IPS-NIHi11 (cell line): Measurements from ENCODE around the gene LRRC38.

Source experiments
- DNase-seq: peaks from one replicate; pipeline ENCODE4 v3.0.0; 2012; ENCODE audit warnings: mixed read lengths, low spot score

Gene LRRC38

GRCh38 chr1:13516606-13517005 is 2.8 kb upstream of the LRRC38 start:
- DNase-seq = no peak

DNA sequence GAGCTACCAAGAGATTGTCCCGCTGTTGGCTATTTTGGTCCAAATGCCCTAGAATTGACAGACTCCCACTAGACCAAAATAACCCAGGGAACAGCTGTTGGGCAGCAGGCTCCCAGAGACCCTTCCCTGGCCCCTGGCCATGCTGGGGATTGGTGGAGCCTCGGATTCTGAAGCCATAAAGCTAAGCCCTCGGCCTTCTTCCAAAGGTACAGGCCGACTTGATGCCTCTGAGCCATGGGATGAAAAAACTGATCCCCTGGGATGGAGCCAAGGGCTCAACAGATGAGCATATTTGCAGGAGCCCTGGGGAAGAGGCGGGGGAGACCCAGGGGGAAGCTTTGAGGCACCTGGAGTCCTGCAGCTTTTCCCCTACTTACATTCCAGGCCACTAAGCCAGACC is 1.0 kb upstream of the LRRC38 start:
- no peak for DNase-seq

DNA sequence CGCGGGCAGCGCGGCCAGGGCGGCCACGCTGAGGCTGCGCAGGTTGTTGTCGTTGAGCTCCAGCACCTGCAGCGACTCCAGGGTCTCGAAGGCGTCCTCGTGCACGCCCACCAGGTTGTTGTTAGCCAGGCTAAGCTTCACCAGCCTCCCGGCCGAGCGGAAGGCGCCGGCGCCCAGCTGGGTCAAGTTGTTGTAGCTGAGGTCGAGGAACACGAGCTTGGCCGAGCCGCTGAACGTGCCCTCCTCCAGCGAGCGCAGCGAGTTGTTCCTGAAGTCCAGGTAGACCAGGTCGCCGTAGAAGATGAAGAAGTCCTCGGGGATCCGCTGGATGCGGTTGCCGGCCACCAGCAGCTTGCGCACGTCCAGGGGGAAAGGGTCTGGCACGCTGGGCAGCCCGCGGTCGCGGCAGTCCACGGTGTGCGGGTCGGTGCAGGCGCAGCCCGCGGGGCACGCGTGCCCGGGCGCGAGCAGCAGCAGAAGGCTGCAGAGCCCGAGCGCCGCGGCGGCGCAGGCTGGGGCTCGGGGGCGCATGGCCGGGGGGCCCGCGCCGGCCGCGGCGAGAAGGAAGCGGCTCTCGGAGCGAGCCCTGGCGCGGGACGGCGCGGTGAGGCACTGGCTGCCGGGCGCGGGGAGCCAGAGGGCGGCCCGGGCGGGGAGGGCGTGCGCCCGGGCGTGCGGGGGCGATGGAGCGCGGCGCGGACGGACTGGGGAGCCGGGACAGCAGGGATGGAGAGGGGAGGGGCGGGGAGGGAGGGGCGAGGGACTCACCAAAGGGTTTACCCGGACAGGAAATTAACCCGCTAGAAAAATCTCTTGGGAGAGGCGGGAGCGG is 524 bp downstream of the LRRC38 start:
- DNase-seq = peak; percentile 33

DNA sequence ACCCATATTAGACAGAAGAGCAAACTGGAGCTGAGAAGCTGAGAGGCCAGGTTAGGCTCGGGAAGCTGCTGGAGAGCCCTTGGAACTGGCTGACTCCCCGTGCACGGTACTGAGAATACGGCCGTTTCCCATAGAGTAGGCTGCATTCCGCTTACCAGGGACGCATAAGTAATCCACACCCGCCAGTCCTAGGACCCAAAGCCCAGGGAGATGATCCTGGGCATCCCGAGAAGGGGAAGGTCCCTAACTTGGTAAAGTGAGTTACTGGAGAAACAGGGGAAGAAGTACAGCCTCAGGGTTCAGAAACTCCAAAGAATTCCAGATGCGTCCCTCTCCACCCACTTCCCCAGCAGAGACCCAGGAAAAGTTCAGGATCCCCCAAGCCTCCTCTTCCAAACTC is 1.3 kb downstream of the LRRC38 start:
- no peak for DNase-seq

DNA sequence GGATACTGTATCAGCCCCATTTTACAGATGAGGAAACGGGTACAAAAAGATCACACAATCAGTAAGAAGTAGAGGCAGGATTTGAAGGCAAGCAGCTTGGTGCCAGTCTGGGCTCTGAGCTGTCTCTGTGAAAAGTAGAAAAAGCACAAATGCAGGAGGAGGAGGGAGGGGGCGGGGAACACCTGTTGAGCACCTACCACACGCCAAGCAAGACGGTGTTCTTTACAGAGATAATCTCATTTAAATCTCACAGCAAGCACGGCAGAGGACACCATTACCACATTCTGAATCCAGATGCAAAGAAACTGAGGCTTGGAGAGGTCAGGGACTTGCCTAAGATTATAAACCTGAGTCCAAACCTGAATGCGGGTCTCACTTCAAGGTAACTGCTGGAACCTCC is 3.3 kb downstream of the LRRC38 start:
- no peak for DNase-seq

GRCh38 chr1:13507075-13507474 is 6.7 kb downstream of the LRRC38 start:
- no peak for DNase-seq

DNA sequence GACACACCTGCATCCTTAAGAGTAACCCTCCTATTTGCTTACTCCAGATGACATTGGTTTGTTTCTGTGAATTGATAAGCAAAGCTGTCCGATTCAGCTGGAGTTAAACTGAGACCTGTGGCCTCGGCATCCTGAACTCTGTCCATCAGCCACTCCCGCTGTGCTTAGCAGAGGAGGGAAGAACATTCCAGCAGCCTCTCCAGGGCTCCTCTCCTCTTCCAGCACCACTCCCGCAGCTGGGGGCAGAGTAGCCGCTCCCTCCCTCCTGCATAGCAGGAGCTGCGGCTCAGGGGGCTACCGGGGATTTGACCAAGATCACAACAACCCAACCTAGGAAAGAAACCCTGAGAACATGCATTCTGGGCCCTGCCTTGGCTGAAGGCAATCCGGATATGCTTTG is 8.8 kb downstream of the LRRC38 start:
- DNase-seq = peak; percentile 41

DNA sequence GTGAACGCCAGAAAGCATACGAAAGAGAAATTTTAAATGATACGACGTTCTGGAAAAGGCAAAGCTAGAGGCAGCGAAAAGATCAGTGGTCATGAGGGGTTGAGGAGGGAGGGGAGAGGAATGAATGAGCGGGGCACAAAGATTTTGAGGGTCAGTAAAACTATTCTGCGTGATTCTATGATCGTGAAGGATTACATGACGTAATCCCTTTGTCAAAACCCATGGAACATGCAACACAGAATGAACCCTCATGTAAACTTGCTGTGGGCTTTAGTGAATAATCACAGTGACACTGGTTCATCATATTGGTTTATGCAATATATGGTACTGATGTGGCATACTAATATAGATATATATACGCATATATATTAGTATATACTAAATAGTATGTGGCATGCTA is 13.0 kb downstream of the LRRC38 start:
- no peak for DNase-seq

DNA sequence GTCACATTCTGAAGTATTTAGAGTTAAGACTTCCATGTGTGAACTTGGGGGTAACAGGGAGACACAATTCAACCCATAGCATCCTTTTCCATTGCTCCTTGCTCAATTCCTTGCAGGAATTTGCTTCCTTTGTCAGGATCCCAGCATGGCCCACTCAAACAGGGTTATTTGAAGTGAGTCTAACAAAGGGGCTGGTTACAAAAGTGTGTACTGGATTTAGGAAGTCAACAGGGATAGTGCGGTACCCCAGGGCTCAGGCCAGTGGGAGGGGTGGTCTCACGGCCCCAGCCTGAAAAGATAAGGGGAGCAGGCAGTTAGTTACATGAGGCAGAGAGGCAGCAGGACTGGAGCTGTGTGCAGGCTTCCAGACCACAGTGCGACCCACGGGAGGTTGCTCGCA is 14.4 kb downstream of the LRRC38 start:
- DNase-seq = no peak

GRCh38 chr1:13498553-13498952 is 15.2 kb downstream of the LRRC38 start:
- DNase-seq = no peak

DNA sequence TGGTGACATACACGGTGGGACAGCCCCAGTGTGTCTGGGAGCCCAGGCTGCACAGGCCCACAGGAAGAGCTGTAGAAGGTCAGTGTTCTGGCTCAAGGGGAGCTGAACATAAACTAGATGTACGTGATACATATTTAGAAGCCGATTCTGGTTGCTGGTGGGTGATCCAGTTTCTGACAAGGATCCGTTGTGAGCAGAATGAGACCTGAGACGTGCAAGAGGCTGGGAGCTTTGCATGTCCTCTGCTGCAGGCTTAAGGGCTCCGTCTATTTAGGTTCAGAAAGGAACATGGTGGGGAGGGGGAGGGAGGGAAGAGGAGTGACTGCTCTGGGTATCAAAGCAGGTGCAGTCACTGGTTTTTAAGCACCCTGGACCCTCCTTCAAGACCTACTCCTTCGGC is 18.6 kb downstream of the LRRC38 start:
- no peak for DNase-seq

GRCh38 chr1:13494712-13495111 is 19.1 kb downstream of the LRRC38 start:
- DNase-seq = no peak

GRCh38 chr1:13494025-13494424 is 19.8 kb downstream of the LRRC38 start:
- DNase-seq = no peak

DNA sequence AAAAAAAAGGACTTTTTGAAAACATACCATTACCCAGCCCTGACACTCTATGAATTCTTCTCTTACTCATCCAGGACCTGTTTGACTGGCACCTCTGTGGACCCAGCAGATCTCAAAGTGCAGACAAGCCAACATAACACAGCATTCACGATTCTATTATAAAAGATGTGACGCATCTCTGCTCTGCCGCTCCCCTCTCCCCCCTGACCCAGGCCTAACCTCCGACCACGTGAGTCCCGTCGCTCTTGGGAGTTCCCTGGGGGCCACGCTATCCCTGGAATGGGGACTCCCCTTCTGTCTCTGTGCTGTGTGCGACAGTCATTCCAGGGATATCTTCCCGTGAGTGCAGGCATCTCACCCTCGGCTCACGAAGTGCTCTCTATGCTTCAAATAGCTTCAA is 21.1 kb downstream of the LRRC38 start:
- DNase-seq = no peak

- no peak for DNase-seq
Observed at GRCh38 chr1:13487957-13488356, 25.8 kb downstream of the LRRC38 start.

- no peak for DNase-seq
Observed at GRCh38 chr1:13487143-13487868, 26.5 kb downstream of the LRRC38 start.

DNA sequence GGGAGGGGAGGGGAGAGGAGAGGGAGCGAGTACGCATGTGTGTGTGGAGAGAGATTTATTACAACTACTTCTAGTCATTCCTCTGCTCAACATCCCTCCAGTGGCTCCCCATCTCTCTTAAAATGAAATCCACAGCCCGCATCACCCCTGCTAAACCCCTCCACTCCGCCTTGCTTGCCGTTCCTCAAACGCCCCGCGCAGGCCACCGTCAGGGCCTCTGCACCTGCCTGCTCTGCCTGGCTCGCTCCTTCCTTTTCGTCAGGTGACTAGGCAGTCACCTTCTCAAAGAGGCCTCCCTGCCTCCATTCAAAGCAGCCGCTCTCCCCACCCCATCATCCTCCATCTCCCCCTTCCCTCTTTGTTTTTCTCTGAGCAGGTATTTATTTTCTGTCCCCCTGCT is 29.9 kb downstream of the LRRC38 start:
- DNase-seq = no peak

DNA sequence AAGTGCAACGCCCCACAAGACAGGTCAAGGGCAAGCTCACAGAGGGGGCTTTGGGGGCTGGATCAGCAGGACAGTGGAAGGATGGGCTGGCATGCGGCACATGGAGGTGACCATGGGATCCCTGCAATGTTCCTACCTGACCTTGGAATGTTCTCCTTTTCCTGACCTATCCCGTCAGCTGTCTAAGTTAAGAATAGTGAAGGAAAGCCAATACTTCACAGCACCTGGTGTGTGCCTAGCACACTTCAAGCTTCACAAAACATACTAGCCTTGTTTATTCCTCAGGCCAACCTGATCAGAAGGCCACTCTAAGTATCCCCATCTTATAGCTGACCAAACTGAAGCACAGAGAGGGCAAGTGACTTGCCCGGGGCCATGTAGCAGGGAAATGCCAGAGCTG is 31.2 kb downstream of the LRRC38 start:
- no peak for DNase-seq

DNA sequence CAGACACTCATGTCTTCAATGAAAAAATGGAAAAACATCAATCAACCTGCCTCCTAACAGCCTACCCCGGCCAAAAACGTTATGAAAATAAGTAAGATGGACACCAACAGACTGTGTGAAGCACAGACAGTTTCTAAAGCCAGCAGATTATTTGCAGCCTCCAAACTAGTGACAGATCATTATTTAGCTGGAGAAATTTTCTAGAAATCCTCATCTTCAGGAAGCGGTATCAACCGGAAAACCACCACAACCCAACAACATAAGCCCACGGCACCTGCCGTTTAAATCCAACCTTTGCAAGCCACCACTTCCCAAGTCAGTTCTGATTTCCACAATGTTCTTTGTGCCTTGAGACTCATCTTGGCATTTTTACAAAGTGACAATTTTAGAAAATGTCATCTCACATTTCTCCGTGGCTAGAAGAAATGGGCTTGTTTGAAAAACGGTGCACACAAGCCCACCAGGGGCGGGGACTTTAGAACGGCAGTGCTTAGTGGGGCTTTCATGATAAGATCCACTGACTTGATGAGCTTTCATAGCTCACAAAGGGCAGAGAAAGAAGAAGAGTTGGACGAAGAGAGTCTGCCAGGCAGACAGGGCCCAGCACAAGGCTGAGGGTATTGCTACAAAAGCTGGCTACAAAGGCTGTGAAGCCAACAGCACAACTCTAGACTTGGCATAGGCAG is 34.5 kb downstream of the LRRC38 start:
- no peak for DNase-seq

DNA sequence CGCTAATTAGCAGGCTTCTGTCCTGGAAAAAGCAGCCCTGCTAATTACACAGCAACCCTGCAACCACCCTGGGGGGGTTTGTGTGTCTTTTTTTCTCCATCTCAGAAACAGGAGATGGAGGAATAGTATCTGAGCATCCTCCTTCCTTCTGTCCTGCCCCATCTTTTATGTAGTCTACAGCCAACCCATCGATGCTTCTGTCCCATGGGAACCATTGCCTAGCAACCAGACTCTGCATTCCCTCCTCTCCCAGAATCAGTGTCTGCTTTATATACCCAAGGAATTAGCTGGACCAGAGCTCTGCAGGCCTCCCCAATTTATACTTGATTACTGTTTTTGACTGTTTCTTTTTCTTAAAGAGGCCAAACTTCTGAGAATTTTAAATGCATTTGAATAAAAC is 35.1 kb downstream of the LRRC38 start:
- no peak for DNase-seq

DNA sequence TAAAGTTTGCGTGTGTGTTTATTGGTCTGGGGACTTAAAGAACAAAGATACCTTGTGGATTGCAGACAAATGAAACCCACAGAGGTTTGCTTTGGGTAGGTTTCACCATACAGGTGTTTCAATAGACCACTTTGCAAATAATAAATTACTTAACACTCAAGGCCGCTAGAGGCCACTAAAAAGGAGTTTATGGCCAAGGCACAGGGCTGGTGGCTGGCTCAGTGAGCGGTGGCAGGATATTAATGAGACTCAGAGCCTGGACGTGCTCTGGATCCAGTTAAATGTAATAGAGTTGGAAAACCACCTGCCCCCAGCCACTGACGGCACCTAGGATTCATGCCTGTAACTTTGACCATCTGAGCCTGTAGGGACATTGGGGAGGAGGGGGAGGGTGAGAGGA is 44.5 kb downstream of the LRRC38 start:
- DNase-seq = no peak

- no peak for DNase-seq
Observed at GRCh38 chr1:13465515-13465914, 48.3 kb downstream of the LRRC38 start.

- no peak for DNase-seq
Observed at GRCh38 chr1:13462682-13463081, 51.1 kb downstream of the LRRC38 start.
